SK-N-SH (cell line): ENCODE measurements around the gene ZNF341. TPM values are rescaled to one million over a fixed set of nuclear protein-coding genes. Genes with fewer than 3 reads are reported as not detected.
A peak's percentile ranks its signal among the peaks of the same experiment; 100 is the strongest.

Experiments used
- CTCF ChIA-PET: fragments of 300-600, 350-600 bp; formaldehyde crosslinking; extraction: SDS; loops from one replicate; lab custom pipeline; 2021; lab: Yijun Ruan, JAX
- POLR2A ChIA-PET: fragments of 350-600 bp; sonication (Branson Sonifier 250); formaldehyde crosslinking; extraction: SDS; loops from one replicate; lab custom pipeline; 2020; ENCODE audit warnings: antibody characterized with exemption, inconsistent platforms; lab: Yijun Ruan, JAX
- DNase-seq: peaks from one replicate; pipeline ENCODE4 v3.0.0; 2012
- H2AFZ ChIP-seq: fragments of 200-600 bp; sonication (generic); 2 replicates; pipeline ENCODE4 v1.8.1; 2016; ENCODE audit warnings: antibody characterized with exemption, mild to moderate bottlenecking, low read depth
- H3F3A ChIP-seq: fragments of 200-600 bp; sonication (generic); replicated peaks from 2 replicates; pipeline ENCODE3; 2016; ENCODE audit warnings: antibody characterized with exemption, mild to moderate bottlenecking; ENCODE audit not compliant: insufficient read depth
- H3K27ac ChIP-seq, 2 experiments: fragments of 200-500 bp in 1 of 2; fragments of 200-600 bp in 1 of 2; sonication (Bioruptor generic) in 1 of 2; sonication (generic), shearing (Covaris generic) in 1 of 2; 2 replicates each; pipeline versions ENCODE4 v1.5.1 to v1.6.1; 2014 to 2016; ENCODE audit warnings: low read depth in 2 of 2, inconsistent platforms in 1 of 2, low read length in 1 of 2, mild to moderate bottlenecking in 1 of 2, mixed read lengths in 1 of 2
- H3K27me3 ChIP-seq: fragments of 200-600 bp; sonication (generic), shearing (Covaris generic); 2 replicates; pipeline ENCODE4 v1.6.1; 2016; ENCODE audit warnings: mixed run types; ENCODE audit not compliant: insufficient read depth
- H3K36me3 ChIP-seq, 2 experiments: fragments of 200-500 bp in 1 of 2; fragments of 200-600 bp in 1 of 2; sonication (Bioruptor generic) in 1 of 2; sonication (generic) in 1 of 2; replicated peaks in 1 of 2; 2 replicates each; pipeline versions ENCODE3 to v1.5.1; 2014 to 2016; ENCODE audit warnings: low read length in 1 of 2, mild to moderate bottlenecking in 1 of 2; ENCODE audit not compliant: insufficient read depth in 2 of 2, control insufficient read depth in 1 of 2
- H3K4me1 ChIP-seq, 2 experiments: fragments of 200-500 bp in 1 of 2; fragments of 200-600 bp in 1 of 2; sonication (Bioruptor generic) in 1 of 2; sonication (generic), shearing (Covaris generic) in 1 of 2; 2 replicates each; pipeline versions ENCODE4 v1.5.1 to v1.6.1; 2014 to 2016; ENCODE audit warnings: low read depth in 1 of 2, low read length in 1 of 2, mixed run types in 1 of 2; ENCODE audit not compliant: insufficient read depth in 2 of 2, control insufficient read depth in 1 of 2
- H3K4me2 ChIP-seq: fragments of 200-600 bp; sonication (generic), shearing (Covaris generic); 2 replicates; pipeline ENCODE4 v1.6.1; 2017; ENCODE audit warnings: mixed run types
- H3K4me3 ChIP-seq, 2 experiments: fragments of 200-500 bp in 1 of 2; fragments of 200-600 bp in 1 of 2; sonication (Bioruptor generic) in 1 of 2; sonication (generic), shearing (Covaris generic) in 1 of 2; 2 replicates each; pipeline versions ENCODE4 v1.5.1 to v1.8.1; 2014 to 2016; ENCODE audit warnings: low read depth in 2 of 2, inconsistent platforms in 1 of 2, low read length in 1 of 2, mild to moderate bottlenecking in 1 of 2, mixed read lengths in 1 of 2, moderate library complexity in 1 of 2
- H3K79me2 ChIP-seq: fragments of 200-600 bp; sonication (generic); 2 replicates; pipeline ENCODE4 v1.8.1; 2017; ENCODE audit warnings: mild to moderate bottlenecking; ENCODE audit not compliant: insufficient read depth
- H3K9ac ChIP-seq: fragments of 200-600 bp; sonication (generic); 2 replicates; pipeline ENCODE4 v1.6.1; 2017; ENCODE audit warnings: mixed run types
- H3K9me2 ChIP-seq: fragments of 200-600 bp; sonication (generic); 2 replicates; pipeline ENCODE4 v1.6.1; 2017; ENCODE audit warnings: mixed run types
- H3K9me3 ChIP-seq: fragments of 200-600 bp; sonication (generic); 2 replicates; pipeline ENCODE4 v1.6.1; 2017; ENCODE audit warnings: mixed run types, mild to moderate bottlenecking, moderate library complexity
- H4K20me1 ChIP-seq: fragments of 200-600 bp; sonication (generic); 2 replicates; pipeline ENCODE4 v1.6.1; 2017; ENCODE audit warnings: mild to moderate bottlenecking, mixed run types; ENCODE audit not compliant: insufficient read depth
- CHD2 ChIP-seq: fragments of 150-350 bp; IDR thresholded peaks from 2 replicates; pipeline ENCODE4 v1.6.1; 2018; ENCODE audit warnings: low read length; ENCODE audit not compliant: partially characterized antibody
- ELF1 ChIP-seq: IDR thresholded peaks from 2 replicates; pipeline ENCODE4 v1.4.0; 2012
- EP300 ChIP-seq, 2 experiments: IDR thresholded peaks; 2 replicates each; pipeline versions ENCODE4 v1.4.0 to v1.6.1; 2012; ENCODE audit warnings: borderline replicate concordance in 1 of 2, low read depth in 1 of 2, low read length in 1 of 2
- FOSL2 ChIP-seq: IDR thresholded peaks from 2 replicates; pipeline ENCODE4 v1.4.0; 2012; ENCODE audit warnings: low read depth, mild to moderate bottlenecking, moderate library complexity, borderline replicate concordance
- GABPA ChIP-seq: IDR thresholded peaks from 2 replicates; pipeline ENCODE4 v1.4.0; 2012; ENCODE audit warnings: low read depth, mild to moderate bottlenecking
- MXI1 ChIP-seq: IDR thresholded peaks from 2 replicates; pipeline ENCODE4 v1.6.1; 2012; ENCODE audit warnings: mild to moderate bottlenecking, low read depth, low read length, improper control_type of control experiment
- NFIC ChIP-seq: IDR thresholded peaks from 2 replicates; pipeline ENCODE4 v1.4.0; 2012; ENCODE audit warnings: borderline replicate concordance
- NRF1 ChIP-seq: IDR thresholded peaks from 2 replicates; pipeline ENCODE4 v1.6.1; 2012; ENCODE audit warnings: low read depth, mild to moderate bottlenecking, low read length
- POLR2AphosphoS5 ChIP-seq: IDR thresholded peaks from 2 replicates; pipeline ENCODE4 v1.6.1; 2012; ENCODE audit warnings: low read depth, low read length
- RAD21 ChIP-seq: IDR thresholded peaks from 2 replicates; pipeline ENCODE4 v1.6.1; 2012; ENCODE audit warnings: mild to moderate bottlenecking, low read length
- SIN3A ChIP-seq: IDR thresholded peaks from 2 replicates; pipeline ENCODE4 v1.6.1; 2012; ENCODE audit warnings: low read depth, mild to moderate bottlenecking, low read length, moderate library complexity, borderline replicate concordance
- SMC3 ChIP-seq: IDR thresholded peaks from 2 replicates; pipeline ENCODE4 v1.6.1; 2012; ENCODE audit warnings: low read depth, low read length, improper control_type of control experiment
- TAF1 ChIP-seq: IDR thresholded peaks from 2 replicates; pipeline ENCODE4 v1.6.1; 2012; ENCODE audit warnings: low read depth, mild to moderate bottlenecking, low read length, moderate library complexity, borderline replicate concordance
- TCF12 ChIP-seq: IDR thresholded peaks from 2 replicates; pipeline ENCODE4 v1.4.0; 2012
- TEAD4 ChIP-seq: IDR thresholded peaks from 2 replicates; pipeline ENCODE4 v1.4.0; 2012; ENCODE audit warnings: mild to moderate bottlenecking, borderline replicate concordance; ENCODE audit not compliant: insufficient read depth
- YY1 ChIP-seq: IDR thresholded peaks from 2 replicates; pipeline ENCODE4 v1.4.0; 2012; ENCODE audit warnings: low read depth, mild to moderate bottlenecking
- WGBS: methylation state at CpG from one replicate; pipeline ENCODE4 v1.1.6; 2017; ENCODE audit warnings: low lambda C conversion rate; 5-methylcytosine and 5-hydroxymethylcytosine counted together
- polyA plus RNA-seq, 3 experiments: library from polyadenylated mRNA; depleted of rRNA; stranded (reverse); fragments of >200 nt; gene quantifications; 2 replicates each; pipeline ENCODE4 v1.2.3, GENCODE V29; 2012
- TF ChIP-seq, protein P1 (sequence below): fragments of 150-350 bp; IDR thresholded peaks from 2 replicates; pipeline ENCODE4 v1.6.1; 2016; ENCODE audit warnings: mild to moderate bottlenecking, low read depth, low read length
- TF ChIP-seq, protein P2 (sequence below): IDR thresholded peaks from 2 replicates; pipeline ENCODE4 v1.4.0; 2012; ENCODE audit warnings: low read depth
- TF ChIP-seq, protein P3 (sequence below): fragments of 200-600 bp; sonication (generic); IDR thresholded peaks from 2 replicates; pipeline ENCODE4 v1.6.1; 2017; ENCODE audit warnings: antibody characterized with exemption, mild to moderate bottlenecking, moderate library complexity
- TF ChIP-seq, protein P4 (sequence below): IDR thresholded peaks from 2 replicates; pipeline ENCODE4 v1.4.0; 2012; ENCODE audit warnings: low read depth, borderline replicate concordance
- TF ChIP-seq, protein P5 (sequence below): IDR thresholded peaks from 2 replicates; pipeline ENCODE4 v1.4.0; 2012; ENCODE audit warnings: low read depth, borderline replicate concordance

The ZNF341 gene
- polyA plus RNA-seq, 1 of the 3 experiments (the other 2 are of a cell fraction): 3.2 TPM

DNA sequence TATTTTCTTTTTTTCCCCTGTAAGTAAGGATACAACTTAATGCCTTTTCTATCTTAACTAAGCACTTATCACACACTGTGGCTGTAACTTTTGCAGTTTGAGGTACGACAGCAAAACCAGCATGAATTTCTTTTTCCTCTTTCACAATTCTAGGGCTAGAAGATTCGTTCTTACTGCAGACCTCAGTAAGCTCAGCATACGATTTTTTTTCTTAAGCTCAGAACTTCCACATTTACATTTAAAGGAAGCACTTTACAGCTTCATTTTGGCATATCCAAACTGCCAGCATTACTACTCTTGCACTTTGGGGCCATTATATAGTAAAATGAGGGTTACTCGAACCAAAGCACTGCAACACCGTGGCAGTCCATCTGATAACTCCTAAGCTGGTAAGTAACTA is 78.5 kb downstream of the ZNF341 start (continued):
- TF ChIP-seq, protein P1, sequence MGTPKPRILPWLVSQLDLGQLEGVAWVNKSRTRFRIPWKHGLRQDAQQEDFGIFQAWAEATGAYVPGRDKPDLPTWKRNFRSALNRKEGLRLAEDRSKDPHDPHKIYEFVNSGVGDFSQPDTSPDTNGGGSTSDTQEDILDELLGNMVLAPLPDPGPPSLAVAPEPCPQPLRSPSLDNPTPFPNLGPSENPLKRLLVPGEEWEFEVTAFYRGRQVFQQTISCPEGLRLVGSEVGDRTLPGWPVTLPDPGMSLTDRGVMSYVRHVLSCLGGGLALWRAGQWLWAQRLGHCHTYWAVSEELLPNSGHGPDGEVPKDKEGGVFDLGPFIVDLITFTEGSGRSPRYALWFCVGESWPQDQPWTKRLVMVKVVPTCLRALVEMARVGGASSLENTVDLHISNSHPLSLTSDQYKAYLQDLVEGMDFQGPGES: no peak
- TF ChIP-seq NFIC (no peak), EP300 (IDR thresholded peaks at IDR 0.05; ENCODE audit: borderline replicate concordance in 1 of 2, low read depth in 1 of 2, low read length in 1 of 2) (no peak), SMC3 (no peak)

DNA sequence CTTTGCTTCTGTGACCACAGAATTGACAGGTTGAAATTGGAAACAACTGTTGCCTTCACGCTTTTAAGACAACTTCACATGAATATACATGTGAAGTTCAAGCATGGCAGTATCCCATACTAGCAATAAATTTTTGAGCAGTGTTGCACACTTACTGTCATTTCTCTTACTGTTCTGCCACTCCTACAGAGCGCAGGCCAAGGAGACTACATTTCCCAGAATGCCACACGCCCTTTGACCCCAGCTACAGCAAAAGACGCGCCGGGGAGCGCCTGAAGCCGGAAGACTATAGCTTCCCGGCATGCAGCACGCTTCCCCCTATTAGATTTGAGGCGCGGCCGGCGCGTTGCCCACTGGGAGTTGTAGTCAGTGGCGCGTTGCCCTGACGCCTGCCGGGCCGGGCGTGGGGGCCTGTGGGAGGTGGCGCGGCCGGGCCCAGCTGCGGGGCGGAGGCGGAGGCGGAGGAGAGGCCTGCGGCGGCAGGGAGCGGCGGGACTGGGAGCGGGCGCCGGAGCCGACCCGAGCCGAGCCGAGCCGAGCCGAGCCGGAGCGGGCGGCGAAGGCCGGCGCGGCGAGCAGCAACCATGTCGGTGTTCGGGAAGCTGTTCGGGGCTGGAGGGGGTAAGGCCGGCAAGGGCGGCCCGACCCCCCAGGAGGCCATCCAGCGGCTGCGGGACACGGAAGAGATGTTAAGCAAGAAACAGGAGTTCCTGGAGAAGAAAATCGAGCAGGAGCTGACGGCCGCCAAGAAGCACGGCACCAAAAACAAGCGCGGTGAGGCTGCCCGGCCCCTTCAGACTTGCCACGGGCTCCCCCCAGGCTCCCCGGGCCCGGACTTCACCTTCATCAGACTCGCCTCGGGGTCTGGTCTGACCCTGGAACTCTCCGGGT is 79.3 kb downstream of the ZNF341 start, which contains the start of gene CHMP4B:
CHMP4B (plus strand) TSS at position 464 of the 891 bp plus-strand sequence; CDS start at position 585, 121 bp downstream.
- H3K9ac ChIP-seq: peak within 1 kb of the TSS; percentile 95
- ChIA-PET POLR2A (interaction anchor here (0.6 to 1.9 kb wide), 3 partner anchors 40 to 493 kb away, joined by 3 to 5 read pairs (median 4); no protein-coding TSS in a partner anchor), CTCF (interaction anchor here (0.7 to 2.0 kb wide), 9 partner anchors 10 to 336 kb away, joined by 3 to 6 read pairs (median 4); partner anchors contain the start of gene ZNF341)
- TF ChIP-seq MXI1 (peak; percentile 73), POLR2AphosphoS5 (no peak), CHD2 (peak; percentile 96), TEAD4 (no peak), RAD21 (no peak), TAF1 (peak; percentile 52; the same call in 1 of the 2 replicates), SMC3 (no peak), SIN3A (peak; percentile 56; the same call in 1 of the 2 replicates), TCF12 (peak; percentile 38; the same call in 1 of the 2 replicates), FOSL2 (no peak), YY1 (no peak), ELF1 (peak; percentile 99), NRF1 (no peak), GABPA (peak; percentile 79)
- TF ChIP-seq, protein P2, sequence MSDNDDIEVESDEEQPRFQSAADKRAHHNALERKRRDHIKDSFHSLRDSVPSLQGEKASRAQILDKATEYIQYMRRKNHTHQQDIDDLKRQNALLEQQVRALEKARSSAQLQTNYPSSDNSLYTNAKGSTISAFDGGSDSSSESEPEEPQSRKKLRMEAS: peak; percentile 77
- TF ChIP-seq, protein P3, sequence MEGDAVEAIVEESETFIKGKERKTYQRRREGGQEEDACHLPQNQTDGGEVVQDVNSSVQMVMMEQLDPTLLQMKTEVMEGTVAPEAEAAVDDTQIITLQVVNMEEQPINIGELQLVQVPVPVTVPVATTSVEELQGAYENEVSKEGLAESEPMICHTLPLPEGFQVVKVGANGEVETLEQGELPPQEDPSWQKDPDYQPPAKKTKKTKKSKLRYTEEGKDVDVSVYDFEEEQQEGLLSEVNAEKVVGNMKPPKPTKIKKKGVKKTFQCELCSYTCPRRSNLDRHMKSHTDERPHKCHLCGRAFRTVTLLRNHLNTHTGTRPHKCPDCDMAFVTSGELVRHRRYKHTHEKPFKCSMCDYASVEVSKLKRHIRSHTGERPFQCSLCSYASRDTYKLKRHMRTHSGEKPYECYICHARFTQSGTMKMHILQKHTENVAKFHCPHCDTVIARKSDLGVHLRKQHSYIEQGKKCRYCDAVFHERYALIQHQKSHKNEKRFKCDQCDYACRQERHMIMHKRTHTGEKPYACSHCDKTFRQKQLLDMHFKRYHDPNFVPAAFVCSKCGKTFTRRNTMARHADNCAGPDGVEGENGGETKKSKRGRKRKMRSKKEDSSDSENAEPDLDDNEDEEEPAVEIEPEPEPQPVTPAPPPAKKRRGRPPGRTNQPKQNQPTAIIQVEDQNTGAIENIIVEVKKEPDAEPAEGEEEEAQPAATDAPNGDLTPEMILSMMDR: no peak
- TF ChIP-seq, protein P4, sequence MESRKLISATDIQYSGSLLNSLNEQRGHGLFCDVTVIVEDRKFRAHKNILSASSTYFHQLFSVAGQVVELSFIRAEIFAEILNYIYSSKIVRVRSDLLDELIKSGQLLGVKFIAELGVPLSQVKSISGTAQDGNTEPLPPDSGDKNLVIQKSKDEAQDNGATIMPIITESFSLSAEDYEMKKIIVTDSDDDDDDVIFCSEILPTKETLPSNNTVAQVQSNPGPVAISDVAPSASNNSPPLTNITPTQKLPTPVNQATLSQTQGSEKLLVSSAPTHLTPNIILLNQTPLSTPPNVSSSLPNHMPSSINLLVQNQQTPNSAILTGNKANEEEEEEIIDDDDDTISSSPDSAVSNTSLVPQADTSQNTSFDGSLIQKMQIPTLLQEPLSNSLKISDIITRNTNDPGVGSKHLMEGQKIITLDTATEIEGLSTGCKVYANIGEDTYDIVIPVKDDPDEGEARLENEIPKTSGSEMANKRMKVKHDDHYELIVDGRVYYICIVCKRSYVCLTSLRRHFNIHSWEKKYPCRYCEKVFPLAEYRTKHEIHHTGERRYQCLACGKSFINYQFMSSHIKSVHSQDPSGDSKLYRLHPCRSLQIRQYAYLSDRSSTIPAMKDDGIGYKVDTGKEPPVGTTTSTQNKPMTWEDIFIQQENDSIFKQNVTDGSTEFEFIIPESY: peak; percentile 53; the same call in 1 of the 2 replicates
- TF ChIP-seq, protein P5, sequence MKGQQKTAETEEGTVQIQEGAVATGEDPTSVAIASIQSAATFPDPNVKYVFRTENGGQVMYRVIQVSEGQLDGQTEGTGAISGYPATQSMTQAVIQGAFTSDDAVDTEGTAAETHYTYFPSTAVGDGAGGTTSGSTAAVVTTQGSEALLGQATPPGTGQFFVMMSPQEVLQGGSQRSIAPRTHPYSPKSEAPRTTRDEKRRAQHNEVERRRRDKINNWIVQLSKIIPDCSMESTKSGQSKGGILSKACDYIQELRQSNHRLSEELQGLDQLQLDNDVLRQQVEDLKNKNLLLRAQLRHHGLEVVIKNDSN: 0 out of 2 replicates have a peak, but pooled peaks have one; percentile 6
- H3K27me3 ChIP-seq: no peaks in the 10 kb centered on the region
- DNase-seq: peak; percentile 97
- peaks cover 13% of the 10 kb centered on the region for H3F3A ChIP-seq
- H3K4me3 ChIP-seq: peak within 1 kb of the TSS; percentile 75 to 97
- peak within 1 kb of the TSS; percentile 84 for H2AFZ ChIP-seq
- H4K20me1 ChIP-seq: peaks cover 38% of the 10 kb centered on the region
- H3K9me2 ChIP-seq: no peaks in the 10 kb centered on the region
- peaks cover 7 to 16% of the 10 kb centered on the region in 2 experiments; a peak in 2 of 4 replicates for H3K4me1 ChIP-seq
- WGBS: 1% methylated on average over 47 of the region's 71 CpGs
- peak within 1 kb of the TSS; percentile 97 for H3K4me2 ChIP-seq
- H3K9me3 ChIP-seq: no peaks in the 10 kb centered on the region
- H3K36me3 ChIP-seq: peaks cover 3 to 4% of the 10 kb centered on the region in 2 experiments
- peaks cover 49% of the 10 kb centered on the region for H3K79me2 ChIP-seq
- peak within 1 kb of the TSS; percentile 67 to 93 for H3K27ac ChIP-seq
